GM19372 (cell line): Measurements from ENCODE around the gene DGKH.
"Not testable (repeated sequence)": the region's sequence is repeated elsewhere in the genome, so short reads cannot be mapped to it uniquely, and the experiment has no call there.

ENCODE experiments used
- ATAC-seq: cut with Tn5 transposase; IDR thresholded peaks from one replicate; pipeline ENCODE4 v1.9.1; 2021; ENCODE audit warnings: mild to moderate bottlenecking, low read depth, moderate library complexity; ENCODE audit not compliant: unreplicated experiment

Gene DGKH

GRCh38 chr13:42110410-42111155 lies 62.1 kb downstream of the DGKH start:
- ATAC-seq = no peak

- ATAC-seq = no peak
Measured at GRCh38 chr13:42112864-42113263, 64.4 kb downstream of the DGKH start.

DNA sequence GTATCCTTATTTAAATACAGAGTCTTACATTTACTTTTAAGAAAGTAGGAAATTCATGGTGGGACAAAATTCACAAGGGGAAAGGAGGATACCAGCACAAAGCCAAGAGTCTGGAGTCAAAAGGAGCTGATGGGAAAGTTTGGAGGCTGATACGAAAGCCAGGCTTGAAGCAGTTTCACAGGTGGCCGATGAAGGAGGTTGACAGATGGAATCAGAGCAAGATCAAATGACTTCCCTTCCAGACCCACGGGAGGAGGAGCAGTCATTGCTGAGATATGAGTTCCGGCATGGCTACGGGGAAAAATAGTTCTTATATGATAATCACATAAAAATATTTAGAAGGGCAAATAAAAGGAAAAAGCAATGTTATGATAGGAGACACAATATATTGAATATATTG lies 65.0 kb downstream of the DGKH start:
- ATAC-seq = no peak

DNA sequence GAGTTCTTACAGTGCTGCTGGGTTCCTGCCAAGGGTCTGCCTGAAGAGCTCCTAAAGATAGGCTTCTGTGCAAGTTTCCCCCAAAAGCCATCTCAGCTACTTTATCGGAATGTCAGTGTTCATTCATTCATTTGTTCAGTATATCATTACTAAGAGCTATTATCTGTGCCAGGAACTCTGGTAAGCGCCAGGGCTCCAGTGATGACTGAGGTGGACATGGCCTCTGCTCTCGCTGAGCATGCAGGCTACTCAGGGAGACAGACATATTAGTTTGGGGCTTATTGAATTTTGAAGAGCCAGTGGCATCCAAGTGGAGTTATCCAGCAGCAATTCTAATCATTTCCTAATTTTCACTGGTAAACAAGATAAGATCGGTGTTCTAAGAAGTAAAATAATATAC lies 65.8 kb downstream of the DGKH start:
- ATAC-seq = no peak

GRCh38 chr13:42114912-42115311 lies 66.5 kb downstream of the DGKH start:
- no peak for ATAC-seq

- ATAC-seq = no peak
Measured at GRCh38 chr13:42116225-42116624, 67.8 kb downstream of the DGKH start.

- no peak for ATAC-seq
Measured at GRCh38 chr13:42119041-42119440, 70.6 kb downstream of the DGKH start.

DNA sequence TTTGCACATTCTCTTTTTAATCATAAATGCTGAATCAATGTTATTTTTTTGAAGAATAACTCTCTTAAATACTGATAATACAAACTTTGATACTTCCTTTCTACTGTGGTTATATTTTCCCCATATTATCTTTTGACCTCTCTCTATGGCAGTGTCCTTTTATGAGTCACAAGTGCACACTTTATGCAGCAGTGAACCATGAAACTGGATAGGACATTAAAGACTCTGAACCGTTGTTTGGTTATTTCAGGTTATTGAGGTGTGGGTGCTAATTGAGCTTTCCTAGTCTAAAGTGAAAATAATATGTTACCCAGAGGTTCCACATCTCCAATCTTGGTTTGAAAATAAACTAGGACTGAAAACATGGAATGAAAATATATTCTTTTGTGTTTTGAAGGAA lies 71.4 kb downstream of the DGKH start:
- ATAC-seq = no peak

GRCh38 chr13:42123600-42123999 lies 75.2 kb downstream of the DGKH start:
- no peak for ATAC-seq

DNA sequence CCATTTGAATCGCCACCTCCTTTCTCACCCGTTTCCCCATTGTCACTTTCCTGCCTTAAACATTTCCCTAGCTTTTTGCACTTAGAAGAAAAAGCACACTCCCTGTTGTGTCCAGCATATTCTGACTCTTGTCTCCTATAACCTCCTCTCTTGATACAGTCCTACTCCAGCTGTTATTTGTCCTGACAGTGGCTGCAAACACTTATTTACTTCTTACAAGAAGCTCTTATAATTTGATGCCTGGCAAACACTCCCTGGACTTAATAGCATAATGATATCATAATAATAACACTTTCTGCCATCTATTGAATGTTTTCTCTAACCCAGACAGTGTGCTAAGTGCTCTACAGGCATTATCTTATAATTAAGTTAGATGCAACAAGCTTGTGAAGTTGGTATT lies 76.6 kb downstream of the DGKH start:
- no peak for ATAC-seq

DNA sequence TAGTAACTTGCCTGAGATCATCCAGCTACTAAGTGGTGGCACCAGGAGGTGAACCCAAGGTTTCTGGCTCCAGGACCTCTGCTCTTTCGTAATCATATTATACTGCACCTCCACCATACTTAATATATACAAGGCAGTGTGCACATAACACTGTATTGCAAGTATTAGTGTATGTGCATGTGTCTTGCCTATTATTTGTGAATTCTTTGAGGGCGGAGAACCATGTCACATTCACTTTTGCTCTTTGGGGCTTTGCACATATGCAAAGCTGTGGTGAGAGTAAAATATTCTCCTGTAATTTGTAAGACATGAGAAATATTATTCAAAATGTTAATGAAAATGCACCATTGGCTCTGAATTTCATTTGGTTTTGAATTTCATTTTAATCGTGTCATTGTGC lies 78.6 kb downstream of the DGKH start:
- ATAC-seq = no peak

- ATAC-seq = no peak
Measured at GRCh38 chr13:42129033-42129432, 80.6 kb downstream of the DGKH start.

- ATAC-seq = no peak
Measured at GRCh38 chr13:42136518-42136917, 88.1 kb downstream of the DGKH start.

GRCh38 chr13:42137856-42138537 lies 89.5 kb downstream of the DGKH start:
- no peak for ATAC-seq

DNA sequence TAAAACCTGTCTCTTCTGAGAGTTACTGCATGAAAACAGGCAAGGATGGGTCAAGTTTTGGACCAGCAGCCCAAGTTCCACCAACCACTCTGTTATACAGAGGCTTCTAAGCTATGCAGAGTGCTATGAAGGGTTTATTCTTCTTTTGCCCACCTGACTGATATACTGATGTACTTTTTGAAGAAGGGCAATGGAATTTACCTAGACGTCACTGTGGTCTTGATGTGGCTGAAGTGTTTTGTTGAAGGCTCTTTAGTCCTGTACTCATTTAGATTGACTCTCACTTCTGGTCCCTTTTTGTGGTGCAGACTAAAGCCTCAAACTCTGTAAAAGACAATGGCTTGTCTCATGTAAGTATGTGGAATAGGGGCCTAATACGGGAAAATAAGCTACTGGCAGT lies 92.0 kb downstream of the DGKH start:
- no peak for ATAC-seq

DNA sequence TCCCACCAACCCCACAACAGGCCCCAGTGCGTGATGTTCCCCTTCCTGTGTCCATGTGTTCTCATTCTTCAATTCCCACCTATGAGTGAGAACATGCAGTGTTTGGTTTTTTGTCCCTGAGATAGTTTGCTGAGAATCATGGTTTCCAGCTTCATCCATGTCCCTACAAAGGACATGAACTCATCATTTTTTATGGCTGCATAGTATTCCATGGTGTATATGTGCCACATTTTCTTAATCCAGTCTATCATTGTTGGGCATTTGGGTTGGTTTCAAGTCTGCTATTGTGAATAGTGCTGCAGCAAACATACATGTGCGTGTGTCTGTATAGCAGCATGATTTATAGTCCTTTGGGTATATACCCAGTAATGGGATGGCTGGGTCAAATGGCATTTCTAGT lies 92.6 kb downstream of the DGKH start:
- ATAC-seq = not testable (repeated sequence)

DNA sequence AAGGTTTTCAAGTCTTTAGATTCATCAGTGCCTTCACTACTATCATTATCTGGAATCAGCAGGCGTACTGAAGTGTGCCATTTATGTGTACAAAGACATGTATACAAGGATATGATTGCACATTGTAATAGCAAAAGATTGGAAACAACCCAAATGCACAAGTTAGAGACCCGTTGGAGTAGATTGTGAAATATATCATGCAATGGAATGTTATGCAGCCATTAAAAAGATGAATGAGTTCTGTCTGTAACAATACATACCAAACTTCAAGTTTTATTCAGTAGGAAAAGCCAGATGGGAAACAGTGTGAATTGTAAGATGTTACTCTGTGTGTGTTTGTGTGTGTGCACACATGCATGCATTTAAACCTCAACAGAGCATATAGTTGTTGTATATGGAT lies 97.9 kb downstream of the DGKH start:
- ATAC-seq = no peak

- ATAC-seq = no peak
Measured at GRCh38 chr13:42148538-42148937, 100.1 kb downstream of the DGKH start.

DNA sequence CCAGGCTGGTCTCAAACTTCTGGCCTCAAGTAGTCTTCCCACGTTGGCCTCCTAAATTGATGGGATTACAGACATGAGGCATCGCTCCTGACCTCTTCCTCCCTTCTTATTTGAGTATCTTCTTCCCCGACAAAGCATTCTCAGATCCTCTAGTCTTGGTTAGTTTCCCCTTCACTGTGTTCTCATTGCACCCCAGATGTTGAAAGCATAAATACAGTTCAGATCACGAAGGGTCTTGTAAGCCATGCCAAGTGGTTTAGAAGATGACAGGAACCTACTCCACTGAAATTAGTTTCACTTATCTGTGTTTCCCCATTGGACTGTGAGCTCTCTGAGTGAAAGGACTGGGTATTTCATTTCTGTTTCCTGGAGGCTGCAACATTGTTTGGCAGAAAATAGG lies 100.7 kb downstream of the DGKH start:
- ATAC-seq = no peak

GRCh38 chr13:42151781-42152180 lies 103.3 kb downstream of the DGKH start:
- ATAC-seq = no peak

DNA sequence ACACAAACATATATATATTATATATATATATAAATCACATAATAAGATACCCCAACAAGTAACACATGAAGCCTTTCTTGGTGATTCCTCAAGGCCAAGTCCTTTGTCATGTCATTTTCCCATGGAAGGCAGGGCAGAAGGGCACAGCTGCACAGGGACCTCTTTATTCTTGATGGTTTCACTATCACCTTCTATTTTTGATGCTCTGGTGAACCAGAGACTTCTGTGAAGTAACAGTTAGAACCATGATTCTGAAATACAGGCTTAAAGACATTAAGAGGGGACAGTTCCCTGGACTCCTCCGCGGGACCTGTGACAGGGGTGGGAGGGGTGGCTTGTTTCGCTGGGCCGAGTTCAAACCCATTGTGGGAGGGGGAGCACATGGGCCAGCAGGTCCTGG lies 104.0 kb downstream of the DGKH start:
- ATAC-seq = no peak
